Fibroblast of lung (primary cell): Measurements from ENCODE around the gene COMTD1. TPM values are rescaled to one million over a fixed set of nuclear protein-coding genes. Genes with fewer than 3 reads are reported as not detected.

ENCODE experiments used
- DNase-seq, 2 donors: peaks; one replicate each; pipeline versions ENCODE4 v3.0.0 to v3.0.0-alpha.2; 2010; ENCODE audit warnings: low read depth in 2 of 2
- H2AFZ ChIP-seq: 2 replicates; pipeline ENCODE4 v1.5.1; 2012; ENCODE audit warnings: low read length, control low read depth, inconsistent platforms
- H3K27ac ChIP-seq: 2 replicates; pipeline ENCODE4 v1.5.1; 2011; ENCODE audit warnings: low read length, control low read depth; ENCODE audit not compliant: insufficient read depth
- H3K27me3 ChIP-seq: 2 replicates; pipeline ENCODE4 v1.5.1; 2011; ENCODE audit warnings: mild to moderate bottlenecking, low read length; ENCODE audit not compliant: control insufficient read depth, insufficient read depth
- H3K36me3 ChIP-seq: 2 replicates; pipeline ENCODE4 v1.5.1; 2011; ENCODE audit warnings: low read length; ENCODE audit not compliant: control insufficient read depth, insufficient read depth
- H3K4me1 ChIP-seq: 2 replicates; pipeline ENCODE4 v1.5.1; 2011; ENCODE audit warnings: low read length; ENCODE audit not compliant: control insufficient read depth, insufficient read depth; ENCODE audit errors: extremely low read depth
- H3K4me2 ChIP-seq: 2 replicates; pipeline ENCODE4 v1.5.1; 2011; ENCODE audit warnings: low read length, control low read depth; ENCODE audit not compliant: insufficient read depth; ENCODE audit errors: extremely low read depth
- H3K4me3 ChIP-seq, 4 experiments: fragments of 200-600 bp in 1 of 4; sonication (generic) in 1 of 4; replicated peaks in 1 of 4; 2 replicates each; pipeline ENCODE4 v1.5.1; 2011 to 2016; ENCODE audit warnings: low read length in 4 of 4, low read depth in 3 of 4, mild to moderate bottlenecking in 3 of 4, control low read depth in 2 of 4, inconsistent platforms in 1 of 4, mixed read lengths in 1 of 4; ENCODE audit not compliant: insufficient read depth in 1 of 4; ENCODE audit errors: control extremely low read depth in 1 of 4
- H3K79me2 ChIP-seq: 2 replicates; pipeline ENCODE4 v1.5.1; 2012; ENCODE audit warnings: mild to moderate bottlenecking, low read length, inconsistent platforms; ENCODE audit not compliant: control insufficient read depth, insufficient read depth
- H3K9ac ChIP-seq: 2 replicates; pipeline ENCODE4 v1.5.1; 2011; ENCODE audit warnings: mild to moderate bottlenecking, low read length, control low read depth; ENCODE audit not compliant: insufficient read depth
- H3K9me3 ChIP-seq: 2 replicates; pipeline ENCODE4 v1.5.1; 2012; ENCODE audit warnings: low read depth, low read length; ENCODE audit not compliant: control insufficient read depth, insufficient read depth
- H4K20me1 ChIP-seq: 2 replicates; pipeline ENCODE4 v1.5.1; 2011; ENCODE audit warnings: low read length; ENCODE audit not compliant: control insufficient read depth, insufficient read depth; ENCODE audit errors: extremely low read depth
- EZH2 ChIP-seq: IDR thresholded peaks from 2 replicates; pipeline ENCODE4 v1.5.1; 2012; ENCODE audit warnings: low read length, control low read depth, mild to moderate bottlenecking; ENCODE audit errors: missing control alignments
- polyA plus RNA-seq, 2 donors: library from polyadenylated mRNA; depleted of rRNA in 1 of 2; stranded (reverse) in 1 of 2; unstranded in 1 of 2; fragments of >200 nt; gene quantifications; 2 replicates each; pipeline ENCODE4 v1.2.1, GENCODE V29; 2011 to 2012; ENCODE audit warnings: missing spikeins in 1 of 2
- total RNA-seq: library from RNA; depleted of rRNA; stranded (reverse); fragments of >200 nt; gene quantifications from 2 replicates; pipeline ENCODE4 v1.2.1, GENCODE V29; 2014
- TF ChIP-seq, protein P1 (sequence below), 2 donors: IDR thresholded peaks in 1 of 2; conservative IDR thresholded peaks in 1 of 2; 1 replicate in 1 of 2; 2 replicates in 1 of 2; pipeline ENCODE4 v1.5.1; 2011 to 2012; ENCODE audit warnings: low read length in 2 of 2, control low read depth in 1 of 2, inconsistent platforms in 1 of 2, low read depth in 1 of 2, mild to moderate bottlenecking in 1 of 2

The COMTD1 gene
- total and polyA plus RNA-seq, 2 donors (not counting 1 experiment from before 2014, with no cell fraction given) = 2.0 to 8.3 TPM

- DNase-seq = peak; percentile 56 to 79
- Histone ChIP-seq H3K36me3 (no peaks in the 10 kb centered on the region), H4K20me1 (no peaks in the 10 kb centered on the region), H3K9ac (no peak overlapping the region), H2AFZ (no peak overlapping the region), H3K9me3 (no peaks in the 10 kb centered on the region), H3K79me2 (no peaks in the 10 kb centered on the region), H3K27ac (no peak overlapping the region), H3K4me2 (no peak overlapping the region), H3K27me3 (no peaks in the 10 kb centered on the region), H3K4me1 (peaks cover 6% of the 10 kb centered on the region), H3K4me3 (no peak overlapping the region)
- TF ChIP-seq, protein P1, sequence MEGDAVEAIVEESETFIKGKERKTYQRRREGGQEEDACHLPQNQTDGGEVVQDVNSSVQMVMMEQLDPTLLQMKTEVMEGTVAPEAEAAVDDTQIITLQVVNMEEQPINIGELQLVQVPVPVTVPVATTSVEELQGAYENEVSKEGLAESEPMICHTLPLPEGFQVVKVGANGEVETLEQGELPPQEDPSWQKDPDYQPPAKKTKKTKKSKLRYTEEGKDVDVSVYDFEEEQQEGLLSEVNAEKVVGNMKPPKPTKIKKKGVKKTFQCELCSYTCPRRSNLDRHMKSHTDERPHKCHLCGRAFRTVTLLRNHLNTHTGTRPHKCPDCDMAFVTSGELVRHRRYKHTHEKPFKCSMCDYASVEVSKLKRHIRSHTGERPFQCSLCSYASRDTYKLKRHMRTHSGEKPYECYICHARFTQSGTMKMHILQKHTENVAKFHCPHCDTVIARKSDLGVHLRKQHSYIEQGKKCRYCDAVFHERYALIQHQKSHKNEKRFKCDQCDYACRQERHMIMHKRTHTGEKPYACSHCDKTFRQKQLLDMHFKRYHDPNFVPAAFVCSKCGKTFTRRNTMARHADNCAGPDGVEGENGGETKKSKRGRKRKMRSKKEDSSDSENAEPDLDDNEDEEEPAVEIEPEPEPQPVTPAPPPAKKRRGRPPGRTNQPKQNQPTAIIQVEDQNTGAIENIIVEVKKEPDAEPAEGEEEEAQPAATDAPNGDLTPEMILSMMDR (conservative IDR thresholded peaks at IDR 0.05 in 1 of 2, IDR thresholded peaks at IDR 0.05 in 1 of 2; ENCODE audit: low read depth in 1 of 2, low read length in 2 of 2) = peak; percentile 73 to 80
- no peak for TF ChIP-seq EZH2
These were observed 47.8 kb downstream of the COMTD1 start for GRCh38 chr10:75187961-75188426.

DNA sequence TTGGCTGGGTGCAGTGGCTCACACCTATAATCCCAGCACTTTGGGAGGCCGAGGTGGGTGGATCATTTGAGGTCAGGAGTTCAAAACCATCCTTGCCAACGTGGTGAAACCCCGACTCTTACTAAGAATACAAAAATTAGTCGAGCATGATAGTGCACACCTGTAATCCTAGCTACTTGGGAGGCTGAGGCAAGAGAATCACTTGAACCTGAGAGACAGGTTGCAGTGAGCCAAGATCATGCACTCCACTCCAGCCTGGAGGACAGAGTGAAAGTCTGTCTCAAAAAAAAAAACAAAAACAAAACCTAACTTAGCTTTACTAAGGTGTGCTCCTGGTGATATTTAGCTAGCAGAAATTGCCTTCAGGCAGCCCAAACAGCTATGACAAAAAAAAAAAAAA lies 49.4 kb downstream of the COMTD1 start:
- H2AFZ ChIP-seq = no peak overlapping the region
- H3K9me3 ChIP-seq = no peaks in the 10 kb centered on the region
- no peaks in the 10 kb centered on the region for H3K27me3 ChIP-seq
- no peak overlapping the region for H3K4me2 ChIP-seq
- no peaks in the 10 kb centered on the region for H3K79me2 ChIP-seq
- H4K20me1 ChIP-seq = no peaks in the 10 kb centered on the region
- no peak overlapping the region for H3K9ac ChIP-seq
- H3K4me1 ChIP-seq = peaks cover 6% of the 10 kb centered on the region
- no peak overlapping the region for H3K4me3 ChIP-seq
- DNase-seq = no peak
- TF ChIP-seq, protein P1 (conservative IDR thresholded peaks at IDR 0.05 in 1 of 2, IDR thresholded peaks at IDR 0.05 in 1 of 2; ENCODE audit: low read depth in 1 of 2, low read length in 2 of 2) = no peak
- no peak for TF ChIP-seq EZH2
- H3K36me3 ChIP-seq = no peaks in the 10 kb centered on the region
- H3K27ac ChIP-seq = no peak overlapping the region

Other genes with a start within 250 kb of the COMTD1 start
- gene SAMD8, start 124.3 kb downstream of the COMTD1 start, total RNA-seq = 39.0 and 51.5 TPM in 2 replicates
- 20.9 and 32.5 TPM in 2 replicates for gene SAMD8, start 124.3 kb downstream of the COMTD1 start, polyA plus RNA-seq
- 145 and 151 TPM in 2 replicates for gene VDAC2, start 25.2 kb downstream of the COMTD1 start, total RNA-seq
- gene VDAC2, start 25.2 kb downstream of the COMTD1 start, polyA plus RNA-seq = 208 and 225 TPM in 2 replicates
- gene ZNF503, start 165.8 kb upstream of the COMTD1 start, total RNA-seq = 7.1 and 8.2 TPM in 2 replicates
- gene ZNF503, start 165.8 kb upstream of the COMTD1 start, polyA plus RNA-seq = 3.4 and 4.9 TPM in 2 replicates
- 1.0 and 2.0 TPM in 2 replicates for gene LRMDA, start 195.7 kb upstream of the COMTD1 start, total RNA-seq
- 0.76 and 1.7 TPM in 2 replicates for gene LRMDA, start 195.7 kb upstream of the COMTD1 start, polyA plus RNA-seq